HG03039 (cell line): Measurements from ENCODE around the gene ADD1.

Source experiments
- ATAC-seq: cut with Tn5 transposase; IDR thresholded peaks from one replicate; pipeline ENCODE4 v1.9.1; 2021; ENCODE audit warnings: mild to moderate bottlenecking, moderate library complexity; ENCODE audit not compliant: unreplicated experiment

ADD1 gene

DNA sequence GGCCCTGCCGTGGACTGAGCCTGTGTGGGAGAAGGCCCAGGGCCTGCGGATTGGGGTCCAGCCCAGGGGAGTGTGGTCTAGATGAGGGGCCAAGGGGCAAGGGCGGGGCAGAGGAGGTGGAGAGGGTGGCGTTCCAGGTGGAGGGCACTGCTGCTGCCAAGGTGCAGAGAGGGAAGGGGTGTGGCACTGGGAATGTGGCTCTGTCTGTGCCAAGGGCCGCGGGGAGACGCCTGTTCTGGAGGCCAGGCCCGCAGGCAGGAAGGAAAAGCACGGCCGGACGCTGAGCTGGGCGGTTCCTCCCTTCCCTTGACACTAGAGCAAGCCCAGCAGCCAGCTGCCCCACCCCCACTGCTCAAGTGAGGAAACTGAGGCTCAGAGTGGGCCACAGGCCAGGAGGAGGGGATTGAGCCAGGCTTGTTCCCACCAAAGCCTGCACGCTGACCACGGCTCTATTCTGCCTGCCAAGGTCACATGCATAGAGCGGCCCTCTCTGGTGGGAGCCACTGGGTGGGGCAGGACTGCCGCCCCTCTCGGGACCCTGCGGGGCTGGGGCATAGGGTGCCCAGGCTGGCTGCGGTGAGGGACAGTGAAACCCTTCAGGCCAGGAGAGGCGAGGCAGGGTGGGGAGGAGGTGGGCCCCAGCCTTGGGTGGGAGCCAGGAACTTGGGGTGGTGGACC lies 37.8 kb upstream of the ADD1 start:
- ATAC-seq, result no peak

DNA sequence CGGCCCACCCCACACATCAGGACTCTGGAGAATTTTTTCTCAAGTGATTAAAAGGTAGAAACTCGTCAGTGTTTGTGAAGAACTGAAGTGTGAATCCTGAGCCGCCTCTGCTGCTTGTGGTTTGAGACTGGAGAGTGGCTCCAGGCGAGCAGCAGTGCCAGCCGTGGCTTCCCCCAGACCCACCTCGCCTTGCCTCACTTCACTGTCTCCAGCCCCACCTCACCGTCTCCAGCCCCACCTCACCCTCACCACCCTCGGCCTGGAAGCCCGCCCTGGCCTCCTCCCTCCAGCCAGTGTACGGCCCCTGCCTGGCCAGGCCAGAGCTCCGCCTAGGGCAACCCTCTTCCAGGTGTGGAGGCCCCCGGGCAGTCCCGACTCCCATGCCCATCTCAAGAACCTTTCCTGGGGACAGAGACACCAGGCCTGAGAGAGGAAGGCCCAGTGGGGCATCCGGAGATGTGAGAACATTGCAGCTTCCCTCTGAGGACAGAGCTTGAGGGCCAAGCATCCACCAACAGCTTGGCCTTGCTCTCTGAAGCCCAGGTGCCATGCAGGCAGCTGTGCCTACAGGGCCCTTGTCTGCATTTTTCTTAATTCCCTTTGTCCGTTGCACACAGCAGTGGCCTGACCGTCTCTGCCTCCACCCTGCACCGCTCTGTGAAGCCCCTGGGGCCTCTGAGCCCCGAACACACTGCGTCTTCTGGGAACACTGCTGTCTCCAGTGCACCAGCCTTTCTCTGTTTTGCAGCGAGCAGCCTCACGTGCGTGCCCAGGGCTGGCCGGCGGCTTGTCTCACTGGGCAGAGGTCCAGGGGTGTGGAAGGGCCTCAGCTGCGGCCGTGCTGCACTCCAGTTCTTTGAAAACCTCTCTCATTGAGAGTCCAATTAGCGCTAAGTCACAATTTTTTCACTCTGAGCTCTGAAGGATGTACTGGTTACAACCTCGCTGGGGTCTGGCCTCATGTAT lies 37.0 kb upstream of the ADD1 start:
- ATAC-seq, result no peak

DNA sequence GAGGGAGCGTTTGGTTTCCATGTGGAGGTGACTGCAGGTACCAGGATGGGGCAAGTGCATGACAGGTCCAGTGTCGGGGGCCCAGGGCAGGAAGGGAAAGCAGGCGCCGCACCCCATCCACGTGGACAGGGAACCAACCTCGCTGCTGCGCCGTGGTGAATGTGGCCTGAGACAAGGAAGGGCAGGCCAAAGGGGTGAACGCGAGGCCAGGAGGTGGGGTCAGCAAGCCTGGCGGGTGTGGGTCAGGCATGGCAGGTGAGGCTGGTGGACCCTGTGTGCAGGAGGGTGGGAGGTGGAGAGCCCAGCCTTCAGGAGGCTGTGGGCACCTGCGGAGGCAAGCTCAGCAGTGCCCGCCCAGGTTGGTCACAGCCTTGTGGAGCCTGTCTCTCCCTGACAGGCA lies 36.1 kb upstream of the ADD1 start:
- ATAC-seq, result no peak

DNA sequence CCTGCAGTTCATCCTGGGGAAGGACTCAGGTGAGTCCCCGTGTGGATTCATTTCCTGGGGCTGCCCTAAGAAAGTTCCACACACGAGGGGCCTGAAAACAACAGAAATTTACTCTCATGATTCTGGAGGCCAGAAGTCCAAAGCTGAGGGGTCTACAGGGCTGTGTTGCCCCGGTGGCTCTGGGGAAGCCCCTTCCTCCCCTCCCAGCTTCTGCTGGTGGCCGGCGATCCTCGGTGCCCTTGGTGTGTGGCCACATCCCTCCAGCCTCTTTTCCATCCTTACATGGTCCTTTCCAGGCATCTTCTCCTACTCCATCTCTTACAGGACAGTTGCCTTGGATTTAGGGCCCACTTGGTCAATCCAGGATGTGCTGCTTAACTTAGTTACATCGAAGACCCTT lies 35.6 kb upstream of the ADD1 start:
- ATAC-seq, result no peak

DNA sequence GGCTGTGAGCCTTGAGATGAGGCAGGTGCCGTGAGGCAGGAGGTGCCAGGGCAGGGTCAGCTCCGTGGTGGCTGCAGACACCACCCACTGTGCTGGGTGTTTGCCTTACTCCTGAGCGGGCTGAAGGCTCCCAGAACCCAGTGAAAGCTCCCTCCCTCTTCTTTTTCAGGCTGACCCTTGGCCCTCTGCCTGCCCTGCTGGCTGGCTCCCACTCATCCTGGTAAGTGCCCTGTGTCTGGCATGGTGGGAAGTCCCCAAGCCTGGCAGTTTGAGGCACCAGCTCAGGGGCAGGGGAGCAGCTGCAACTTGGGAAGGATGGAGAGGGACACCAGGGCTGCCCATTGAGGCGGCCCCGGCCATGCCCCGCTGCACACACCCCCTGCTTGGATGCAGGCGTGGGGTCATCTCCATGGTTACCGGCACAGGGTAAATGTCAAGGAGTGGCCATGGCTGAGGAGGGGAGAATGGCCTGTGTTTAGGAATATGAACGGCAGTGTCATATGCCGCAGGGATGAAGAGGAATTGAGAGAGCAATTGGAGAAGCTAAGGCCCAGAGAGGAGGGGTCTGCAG lies 33.9 kb upstream of the ADD1 start:
- ATAC-seq, result no peak

DNA sequence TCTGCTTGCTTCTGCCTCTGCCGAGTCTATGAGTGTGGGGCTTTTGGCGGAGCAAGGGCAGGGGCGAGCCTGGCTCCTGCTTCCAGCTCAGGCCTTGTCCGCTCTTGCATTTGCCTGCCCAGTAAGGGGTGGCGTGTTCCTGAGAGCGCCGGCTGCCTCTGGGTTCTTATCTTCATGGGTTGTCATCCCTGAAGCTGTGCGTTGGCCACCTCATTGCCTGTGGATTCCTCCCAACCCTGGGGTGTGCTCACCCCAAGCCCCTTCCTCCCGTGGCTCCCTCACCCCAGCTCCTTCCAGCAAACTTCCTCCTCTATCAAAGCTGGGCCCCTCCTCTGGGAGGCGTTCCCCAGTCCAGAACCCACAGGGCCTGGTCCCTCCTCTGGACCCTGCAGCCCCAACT lies 33.3 kb upstream of the ADD1 start:
- no peak for ATAC-seq

DNA sequence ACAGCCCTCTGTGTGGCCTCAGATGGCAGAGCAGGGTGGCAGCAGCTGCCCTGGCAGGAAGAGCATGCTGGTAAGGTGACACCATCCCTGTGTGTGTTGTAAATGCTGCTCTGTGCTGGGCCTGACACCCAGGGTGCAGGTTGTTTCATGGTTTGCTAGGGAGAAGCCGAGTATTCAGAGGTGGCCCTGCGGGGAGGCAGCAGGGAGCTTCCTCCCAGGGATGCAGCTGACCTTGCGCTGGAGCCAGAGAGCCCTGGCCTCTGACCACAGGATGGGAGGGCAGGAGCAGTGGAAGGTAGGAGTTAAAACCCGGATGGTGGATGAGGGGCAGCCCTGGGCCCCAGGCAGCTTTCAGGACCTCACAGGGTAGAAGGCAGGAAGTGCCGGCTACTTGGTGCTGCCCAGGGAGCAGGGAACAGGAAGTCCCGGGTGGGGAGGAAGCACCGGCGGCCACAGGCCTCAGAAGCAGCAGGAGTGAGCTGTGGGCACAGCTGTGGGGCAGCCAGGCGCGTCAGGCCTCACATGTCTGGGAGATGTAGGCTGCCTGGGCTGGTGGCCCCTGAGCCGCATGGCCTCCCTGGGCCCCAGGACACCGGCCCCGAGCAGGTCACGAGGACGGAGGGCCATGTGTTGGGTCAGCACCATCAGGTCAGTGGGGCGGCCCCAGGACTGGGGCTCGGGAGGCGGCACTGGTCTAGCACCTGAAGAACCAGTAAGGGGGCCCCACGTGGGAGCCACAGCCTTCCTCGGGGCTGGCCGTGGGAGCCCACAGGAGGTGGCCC lies 31.6 kb upstream of the ADD1 start:
- ATAC-seq, result peak; percentile 43

DNA sequence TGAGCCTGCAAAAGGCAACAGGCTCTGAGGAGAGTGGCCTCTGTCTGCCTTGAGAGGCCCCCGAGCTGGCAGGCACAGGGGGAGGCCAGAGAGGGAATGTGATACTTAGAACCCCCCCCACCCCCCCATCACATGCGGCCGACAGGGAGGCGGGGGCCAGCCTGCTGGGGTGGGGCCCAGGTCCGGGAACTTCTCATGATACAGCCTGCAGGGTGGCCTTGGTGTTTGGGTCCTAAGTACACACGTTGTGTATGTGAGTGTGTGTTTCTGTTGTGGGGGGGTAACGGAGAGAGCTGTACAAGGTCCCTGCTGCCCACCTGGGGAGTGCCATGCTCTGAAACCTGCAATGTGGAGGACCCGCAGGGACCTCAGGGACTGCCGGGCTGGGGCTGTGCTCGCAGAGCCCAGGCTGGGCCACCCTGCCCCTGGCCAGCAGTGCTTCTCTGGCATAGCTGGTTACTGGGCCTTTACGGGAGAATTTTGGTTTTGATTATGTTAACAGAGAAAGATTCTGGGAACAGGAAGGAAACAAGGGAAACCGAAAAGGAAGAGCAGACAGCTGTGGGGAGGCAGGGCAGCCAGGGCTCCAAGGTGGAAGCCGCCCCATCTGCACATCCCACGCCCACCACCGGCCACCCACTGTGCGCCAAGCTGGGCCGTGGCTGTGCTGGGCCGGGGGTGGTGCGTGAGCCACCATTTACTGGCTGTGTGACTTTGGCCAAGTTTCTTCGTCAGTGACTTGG lies 30.9 kb upstream of the ADD1 start:
- peak; percentile 9 for ATAC-seq

DNA sequence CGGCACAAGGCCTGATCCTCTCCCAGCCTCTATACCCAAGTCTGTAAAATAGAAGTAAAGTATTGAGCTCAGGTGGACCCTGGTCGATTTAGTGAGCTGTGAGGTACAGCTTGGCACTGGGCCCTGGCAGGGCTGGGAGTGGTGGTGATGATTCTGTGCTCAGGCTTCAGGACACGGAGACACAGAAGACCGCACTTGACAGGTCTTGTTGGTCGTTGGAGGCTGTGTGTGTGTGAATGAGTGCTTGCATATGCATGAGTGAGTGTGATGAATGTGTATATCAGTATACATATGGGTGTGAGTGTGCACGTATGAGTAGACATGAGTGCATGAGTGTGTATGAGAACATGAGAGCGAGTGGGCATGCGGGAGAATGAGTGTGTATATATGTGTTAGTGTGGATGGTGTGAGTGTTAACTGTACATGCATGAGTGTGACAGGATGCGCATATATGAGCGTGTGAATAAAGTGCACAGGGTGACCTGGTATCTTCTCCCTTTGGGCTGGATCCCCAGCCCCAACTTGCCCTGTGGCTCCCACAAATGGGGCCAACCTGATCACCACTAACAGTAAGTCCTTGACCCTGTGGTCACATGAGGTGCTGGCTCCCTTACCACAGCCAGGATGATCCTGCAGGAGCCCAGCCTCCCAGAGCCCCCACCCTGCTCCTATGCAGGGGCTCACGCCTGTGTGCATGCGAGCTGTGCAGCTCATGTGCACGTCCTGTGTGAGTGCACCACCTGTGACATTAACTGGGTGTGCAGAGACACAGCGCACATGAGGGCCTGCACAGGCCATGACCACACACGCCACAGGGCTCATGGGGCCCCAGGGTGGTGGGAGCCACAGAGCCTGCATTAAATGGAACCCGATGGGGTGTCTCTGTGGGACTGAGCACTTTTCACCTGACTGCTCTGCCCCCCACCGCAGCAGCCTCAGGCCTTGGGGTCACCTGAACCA lies 29.9 kb upstream of the ADD1 start:
- ATAC-seq, result no peak

DNA sequence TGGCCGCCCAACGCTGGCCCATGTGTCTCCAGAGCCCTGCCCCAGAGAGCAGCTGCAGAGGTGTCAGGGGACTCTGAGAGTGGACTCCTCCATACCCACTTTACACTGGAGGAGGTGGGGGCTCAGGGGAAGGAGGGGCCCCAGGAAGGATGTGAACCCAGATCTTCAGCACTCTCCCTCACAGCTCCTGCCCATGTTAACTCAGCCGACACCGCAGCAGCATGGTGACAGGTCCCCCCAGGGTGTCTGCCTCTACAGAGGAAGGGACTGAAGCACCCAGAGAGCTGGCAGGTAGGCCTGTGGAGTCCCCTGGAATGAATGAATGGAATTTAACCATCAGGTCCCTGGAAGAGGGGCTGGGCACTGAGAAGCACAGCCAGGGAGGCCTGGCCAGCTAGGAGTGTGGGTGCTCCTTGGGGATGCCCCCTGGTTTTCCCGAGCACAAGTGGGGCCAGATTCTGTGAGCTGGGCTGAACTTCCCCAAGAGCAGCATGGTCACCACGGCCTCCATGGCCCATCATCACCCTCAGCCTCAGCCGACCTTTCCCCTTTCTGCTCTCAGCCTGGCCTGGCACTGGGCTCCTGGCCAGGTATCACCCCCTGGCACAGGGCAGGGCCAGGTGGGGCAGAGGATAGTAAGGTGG lies 28.9 kb upstream of the ADD1 start:
- ATAC-seq, result no peak

DNA sequence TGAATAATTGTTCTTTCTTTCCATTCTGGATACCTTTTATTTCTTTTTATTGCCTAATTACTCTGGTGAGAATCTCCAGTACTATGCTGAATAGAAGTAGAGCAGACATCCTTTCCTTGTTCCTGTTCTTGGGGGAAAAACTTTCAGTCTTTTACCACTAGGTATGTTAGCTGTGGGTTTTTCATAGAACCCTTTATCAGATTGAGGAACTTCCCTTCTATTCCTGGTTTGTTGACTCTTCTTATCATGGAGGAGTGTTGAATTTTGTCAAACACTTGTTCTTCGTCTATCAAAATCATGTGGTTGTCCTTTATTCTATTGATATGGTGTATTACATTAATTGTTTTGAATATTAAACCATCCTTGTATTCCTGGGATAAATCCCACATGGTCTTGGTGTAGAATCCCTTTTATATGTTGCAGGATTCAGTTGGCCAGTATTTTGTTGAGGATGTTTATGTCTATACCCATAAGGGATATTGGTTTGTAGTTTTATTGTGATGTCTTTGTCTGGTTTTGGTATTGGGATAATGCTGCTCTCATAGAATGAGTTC lies 27.2 kb upstream of the ADD1 start:
- no peak for ATAC-seq

DNA sequence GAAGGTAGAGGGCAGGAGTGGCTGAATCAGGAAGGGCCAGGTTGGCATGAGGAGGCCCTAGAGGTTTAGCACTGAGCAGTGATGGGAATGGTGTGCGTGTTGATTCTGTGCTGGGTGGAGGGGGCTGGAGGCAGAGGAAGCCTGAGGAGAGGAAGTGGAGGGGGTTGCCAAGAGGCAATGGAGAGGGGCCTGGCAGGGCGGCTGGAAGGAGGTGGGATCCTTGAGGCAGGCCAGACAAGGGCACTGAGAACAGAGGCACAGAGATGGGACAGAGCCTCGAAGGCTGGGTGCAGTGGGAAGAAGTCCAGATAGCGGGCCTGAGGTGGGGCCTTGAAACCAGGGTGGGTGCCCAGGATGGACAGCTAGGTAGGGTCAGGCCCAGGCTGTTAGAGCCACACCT lies 26.5 kb upstream of the ADD1 start:
- ATAC-seq, result no peak

DNA sequence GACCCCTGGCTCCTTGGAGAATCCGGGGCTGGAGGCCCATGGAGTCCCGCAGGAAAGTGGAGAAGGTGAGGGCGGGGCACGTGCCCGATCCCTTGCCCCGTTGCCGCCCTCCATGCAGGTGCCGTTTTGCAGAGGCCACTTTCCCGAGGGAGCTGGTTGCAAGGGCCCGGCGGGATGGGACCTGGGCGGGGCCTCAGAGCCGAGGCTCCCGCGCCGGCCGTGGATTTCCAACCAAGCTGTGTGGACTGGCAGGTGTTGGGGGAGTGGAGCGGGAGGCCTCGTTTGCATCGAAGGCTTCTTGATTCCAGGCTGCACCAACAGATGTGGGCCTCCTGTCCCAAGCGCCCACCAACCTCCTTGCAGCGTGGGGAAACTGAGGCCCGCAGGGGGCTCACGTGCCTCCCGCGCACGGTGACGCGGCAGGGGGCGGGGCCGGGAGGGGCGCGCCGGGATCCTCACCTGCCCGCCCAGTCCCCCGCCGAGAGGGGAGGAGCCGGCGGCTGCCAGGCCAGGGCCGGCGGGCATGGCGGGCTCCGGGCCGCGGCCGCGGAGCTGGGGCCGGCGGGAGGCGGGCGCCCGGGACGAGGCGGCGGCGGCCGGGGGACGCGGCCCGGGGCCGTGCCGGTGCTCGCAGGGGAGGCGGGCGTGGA lies 25.8 kb upstream of the ADD1 start:
- no peak for ATAC-seq

DNA sequence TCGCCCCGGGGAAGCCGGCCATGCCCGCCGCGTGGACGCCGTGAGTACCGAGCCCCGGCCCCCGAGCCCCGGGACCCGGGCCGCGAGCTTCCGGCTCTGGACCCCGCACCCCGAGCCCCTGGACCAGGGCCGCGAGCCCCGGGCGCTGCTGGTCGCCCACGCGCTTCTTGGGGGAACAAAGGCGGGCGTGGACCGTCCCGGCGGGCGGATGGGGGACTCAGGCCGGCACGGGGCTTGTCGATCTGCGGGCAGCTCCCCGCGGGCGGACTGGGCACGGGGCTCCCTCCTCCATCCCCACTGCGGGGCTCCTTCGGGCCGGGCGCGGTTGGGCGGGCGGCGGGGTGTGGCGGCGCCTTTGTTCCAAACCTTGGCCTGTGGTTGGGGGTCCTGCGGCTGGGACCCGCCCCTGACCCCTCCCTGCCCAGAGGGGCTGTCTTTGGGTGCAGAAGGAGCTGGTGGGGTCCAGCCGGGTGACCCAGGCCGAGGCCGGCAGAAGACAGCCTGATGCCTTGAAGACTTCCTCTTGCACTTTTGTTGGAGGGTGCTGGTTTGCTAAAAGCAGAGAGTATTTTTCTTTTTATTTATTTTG lies 25.2 kb upstream of the ADD1 start:
- ATAC-seq, result no peak

DNA sequence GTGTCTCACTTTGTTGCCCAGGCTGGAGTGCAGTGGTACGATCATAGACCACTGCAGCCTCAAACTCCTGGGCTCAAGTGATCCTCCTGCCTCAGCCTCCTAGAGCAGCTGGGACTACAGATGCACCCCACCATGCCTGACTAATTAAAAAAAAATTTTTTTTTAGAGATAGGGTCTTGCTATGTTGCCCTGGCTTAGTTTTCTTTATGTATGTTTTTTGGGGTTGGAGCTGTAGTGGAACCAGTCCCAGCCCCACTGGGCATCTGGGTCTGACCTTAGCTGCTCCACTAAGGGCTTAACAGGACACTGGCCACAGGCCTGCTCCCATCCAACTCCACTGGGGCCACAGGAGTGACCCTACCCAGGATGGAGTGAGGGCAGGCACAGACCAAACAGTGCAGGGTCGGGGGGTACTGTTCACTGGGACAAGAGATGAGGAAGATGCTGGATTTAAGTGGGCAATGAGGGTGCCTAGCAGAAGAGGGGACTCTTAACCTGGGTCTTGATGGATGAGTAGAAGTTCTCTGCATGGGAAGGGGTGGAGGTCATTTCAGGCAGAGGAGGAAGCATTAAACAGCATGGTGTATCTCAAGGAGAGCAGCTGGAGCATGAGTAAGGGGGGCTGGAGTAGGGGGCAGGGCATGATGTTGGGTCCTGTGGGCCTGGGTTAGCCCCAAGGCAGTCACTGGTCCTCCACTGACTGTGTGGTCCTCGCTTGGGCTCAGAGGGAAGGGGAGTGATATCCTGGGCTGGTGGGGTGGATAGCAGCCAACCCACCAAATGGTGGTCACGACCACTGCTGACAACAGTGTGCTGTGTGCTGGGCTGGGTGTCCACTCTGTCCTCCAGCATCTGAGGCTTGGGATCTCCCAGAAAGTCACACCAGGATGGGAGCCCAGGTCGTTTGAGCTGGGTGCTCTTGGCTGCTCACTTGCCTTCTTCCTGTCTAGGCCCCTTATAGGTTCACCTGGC lies 24.1 kb upstream of the ADD1 start:
- no peak for ATAC-seq

DNA sequence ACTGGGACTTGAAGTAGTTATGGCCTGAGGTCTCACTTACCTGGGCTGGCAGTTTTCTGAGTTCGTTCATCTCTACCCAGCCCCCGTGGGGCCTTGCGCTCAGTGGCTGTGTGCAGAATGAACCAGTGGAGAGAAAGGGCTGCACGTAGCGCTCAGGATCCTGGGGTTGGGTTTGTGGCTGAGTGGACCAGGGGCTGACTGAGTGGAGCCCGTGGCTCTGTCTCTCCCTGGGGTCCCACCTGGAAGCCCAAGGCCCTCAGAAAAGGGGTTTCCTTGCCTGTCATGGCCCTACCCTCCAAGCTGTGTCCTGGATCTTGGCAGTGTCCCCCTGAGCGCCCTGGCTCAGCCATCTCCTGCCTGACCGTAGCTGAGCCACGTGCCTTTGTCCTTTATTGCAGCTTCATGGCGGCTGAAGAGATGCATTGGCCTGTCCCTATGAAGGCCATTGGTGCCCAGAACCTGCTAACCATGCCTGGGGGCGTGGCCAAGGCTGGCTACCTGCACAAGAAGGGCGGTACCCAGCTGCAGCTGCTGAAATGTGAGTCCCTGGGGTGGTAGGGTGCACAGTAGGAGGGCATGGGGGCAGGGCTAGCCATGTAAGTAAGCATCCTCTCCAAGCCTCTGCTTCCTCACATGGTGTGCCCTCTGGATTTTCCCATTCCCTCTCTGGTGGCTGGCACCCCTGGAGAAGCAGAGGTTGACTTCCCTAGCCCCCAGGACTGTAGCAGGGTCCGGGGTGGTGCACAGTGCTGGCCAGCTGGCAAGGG lies 23.2 kb upstream of the ADD1 start:
- ATAC-seq, result no peak
